ENCODE measurements around the gene FAM120AOS. TPM values are rescaled to one million over a fixed set of nuclear protein-coding genes. Genes with fewer than 3 reads are reported as not detected.

Gene FAM120AOS
- polyA plus RNA-seq (2011; rRNA removed) (79.7 and 85.3 TPM in 2 replicates), polyA plus RNA-seq (2017; fragmentation: RNase III; extraction: RNeasy Plus Mini Kit Qiagen cat#74134 plus additional on column Dnase treatment) (37.1 to 40.7 TPM (median 38.7 TPM) in 3 replicates), polyA minus RNA-seq (2011; rRNA and poly(A)+ RNA removed) (40.1 and 41.6 TPM in 2 replicates)
- 31.9 and 35.3 TPM in 2 replicates for polyA plus RNA-seq (2012; cell fraction: cytosol; rRNA removed)
- polyA plus RNA-seq (2012; cell fraction: nucleus; rRNA removed) = 13.8 and 16.0 TPM in 2 replicates

DNA sequence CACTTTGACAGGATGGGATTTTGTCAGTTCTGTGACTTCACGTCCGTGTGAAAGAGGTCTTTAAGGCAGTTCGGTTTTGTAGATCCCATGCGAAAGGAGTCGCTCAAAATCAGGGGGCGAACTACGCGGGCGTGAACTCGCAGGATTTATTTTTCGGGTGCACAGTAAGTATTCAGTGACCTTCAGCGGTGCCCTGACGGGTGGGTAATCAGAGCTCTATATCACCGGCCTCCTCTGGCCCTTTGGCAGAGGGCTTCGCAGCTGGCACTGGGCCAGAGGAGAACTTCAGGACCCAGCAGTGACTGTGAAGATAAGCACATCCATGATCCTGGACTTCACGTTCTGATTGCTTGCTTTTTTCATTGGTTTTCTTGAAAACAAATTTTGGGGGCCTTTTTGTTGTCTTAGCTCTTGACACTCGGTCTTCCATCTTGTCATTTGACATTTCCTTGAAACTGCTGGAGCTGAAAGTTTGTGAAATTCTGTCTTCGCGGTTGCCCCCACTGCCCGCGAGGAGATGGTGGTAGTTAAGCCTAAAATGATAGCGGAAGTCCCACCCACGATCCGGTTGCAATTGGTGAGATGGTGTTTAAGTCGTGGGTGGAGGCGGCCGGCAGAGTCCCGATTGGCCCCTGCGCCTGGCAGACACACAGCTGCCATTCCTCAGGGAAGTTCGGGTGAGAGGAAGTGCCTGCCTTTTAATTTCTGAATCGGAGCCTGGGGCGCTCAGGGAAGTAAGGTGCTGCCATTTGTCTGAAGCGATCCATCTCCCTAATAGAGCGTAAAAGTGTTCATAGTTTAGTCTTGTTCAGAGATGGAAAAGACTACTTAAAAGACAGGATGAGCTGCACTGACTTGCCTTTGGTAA is at the start of gene FAM120AOS:
Gene FAM120AOS, minus strand, starts transcription at position 535 of the 868 bp plus-strand sequence. CDS start 872 bp downstream, outside the sequence.
- CTCF ChIA-PET = interaction anchor here (0.5 to 2.2 kb wide), 8 partner anchors 11 to 450 kb away, joined by 3 to 11 read pairs (median 4); no protein-coding TSS in a partner anchor
- POLR2A ChIA-PET = interaction anchor here (1.2 to 1.6 kb wide), 3 partner anchors 11 to 122 kb away, joined by 5 to 7 read pairs (median 5); partner anchors contain the start of gene PHF2
- peak within 1 kb of the TSS; percentile 89 to 98 for H3K27ac ChIP-seq
- peak within 1 kb of the TSS; percentile 81 for H3K4me2 ChIP-seq
- FAIRE-seq = no peak
- ATAC-seq = peak; percentile 79 to 92
- peaks cover 48% of the 10 kb centered on the region for H3K4me1 ChIP-seq
- H3K4me3 ChIP-seq = peak within 1 kb of the TSS; percentile 77
- peak; percentile 84 to 96 for DNase-seq (ENCODE audit: low read depth in 1 of 2, low spot score in 1 of 2)
- no peaks in the 10 kb centered on the region for H3K9me3 ChIP-seq
- WGBS (ENCODE audit: missing lambda C conversion rate) = 2% methylated on average over 31 of the region's 34 CpGs
- peak; percentile 88 for TF ChIP-seq PBX3 (IDR thresholded peaks at IDR 0.05)
- TF ChIP-seq, protein P1, sequence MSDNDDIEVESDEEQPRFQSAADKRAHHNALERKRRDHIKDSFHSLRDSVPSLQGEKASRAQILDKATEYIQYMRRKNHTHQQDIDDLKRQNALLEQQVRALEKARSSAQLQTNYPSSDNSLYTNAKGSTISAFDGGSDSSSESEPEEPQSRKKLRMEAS (IDR thresholded peaks at IDR 0.05) = peak; percentile 62
- TF ChIP-seq ZC3H11A (IDR thresholded peaks at IDR 0.05) = no peak
- TF ChIP-seq, protein P2, sequence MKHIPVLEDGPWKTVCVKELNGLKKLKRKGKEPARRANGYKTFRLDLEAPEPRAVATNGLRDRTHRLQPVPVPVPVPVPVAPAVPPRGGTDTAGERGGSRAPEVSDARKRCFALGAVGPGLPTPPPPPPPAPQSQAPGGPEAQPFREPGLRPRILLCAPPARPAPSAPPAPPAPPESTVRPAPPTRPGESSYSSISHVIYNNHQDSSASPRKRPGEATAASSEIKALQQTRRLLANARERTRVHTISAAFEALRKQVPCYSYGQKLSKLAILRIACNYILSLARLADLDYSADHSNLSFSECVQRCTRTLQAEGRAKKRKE (CRISPR knock-in tag; IDR thresholded peaks at IDR 0.05; ENCODE audit: low read depth) = no peak
- peak; percentile 21; the same call in 1 of the 2 replicates for TF ChIP-seq POLR2A (IDR thresholded peaks at IDR 0.05; ENCODE audit: low read length)
- peak; percentile 40 for TF ChIP-seq MAFK (IDR thresholded peaks at IDR 0.05; ENCODE audit: partially characterized antibody)
- peak; percentile 46 to 59; a peak in 2 of 5 replicates for TF ChIP-seq JUN (IDR thresholded peaks at IDR 0.05)
- 0 out of 3 replicates have a peak, but pooled peaks have one; percentile 17 for TF ChIP-seq BCL3 (IDR thresholded peaks at IDR 0.05)

- POLR2A ChIA-PET = no interaction called here
- no peak for FAIRE-seq
- peak overlapping the region; percentile 76 for H3K4me2 ChIP-seq
Observed at GRCh38 chr9:93501406-93501805, 48.0 kb upstream of the FAM120AOS start.

GRCh38 chr9:93500571-93501298 is 47.4 kb upstream of the FAM120AOS start:
- Histone ChIP-seq H3K27ac (peak overlapping the region in 1 of 2 experiments; percentile 33; a peak in 1 of 6 replicates), H3K4me3 (peak overlapping the region; percentile 12; the same call in 1 of the 3 replicates), H3K4me1 (peaks cover 20% of the 10 kb centered on the region), H3K9me3 (no peaks in the 10 kb centered on the region), H3K4me2 (peak overlapping the region; percentile 76)
- no peak for TF ChIP-seq SMC3 (IDR thresholded peaks at IDR 0.05)
- no peak for TF ChIP-seq ZC3H11A (IDR thresholded peaks at IDR 0.05)
- TF ChIP-seq EHF (CRISPR knock-in tag; IDR thresholded peaks at IDR 0.05) = no peak
- TF ChIP-seq SREBF2 (IDR thresholded peaks at IDR 0.05) = no peak
- no peak for TF ChIP-seq HDAC2 (IDR thresholded peaks at IDR 0.05)
- no peak for TF ChIP-seq HOXB13 (CRISPR knock-in tag; IDR thresholded peaks at IDR 0.05; ENCODE audit: low read depth)
- TF ChIP-seq, protein P2 (CRISPR knock-in tag; IDR thresholded peaks at IDR 0.05; ENCODE audit: low read depth) = no peak
- no peak for TF ChIP-seq ZSCAN20 (CRISPR knock-in tag; IDR thresholded peaks at IDR 0.05)
- no peak for TF ChIP-seq TP53 (CRISPR knock-in tag; IDR thresholded peaks at IDR 0.05)
- no peak for TF ChIP-seq NFE2L2 (conservative IDR thresholded peaks at IDR 0.05; ENCODE audit: low read length)
- TF ChIP-seq PHF8 (IDR thresholded peaks at IDR 0.05; ENCODE audit: borderline replicate concordance, low read depth) = no peak
- TF ChIP-seq KDM1A (IDR thresholded peaks at IDR 0.05; ENCODE audit: low read depth) = no peak
- TF ChIP-seq CBX2 (IDR thresholded peaks at IDR 0.05; ENCODE audit: borderline replicate concordance, low read depth) = no peak
- TF ChIP-seq JUN (IDR thresholded peaks at IDR 0.05) = no peak
- no peak for FAIRE-seq
- DNase-seq (ENCODE audit: low read depth in 1 of 2, low spot score in 1 of 2) = peak in 1 of 2 experiments; percentile 18
- POLR2A ChIA-PET = no interaction called here
- WGBS (ENCODE audit: missing lambda C conversion rate) = 78% methylated on average over 4 of the region's 4 CpGs
- peak in 1 of 2 experiments; percentile 51; a peak in 2 of 6 replicates for ATAC-seq
- CTCF ChIA-PET = no interaction called here

More at GRCh38 chr9:93501406-93501805, 48.0 kb upstream of the FAM120AOS start:
- peak overlapping the region in 1 of 2 experiments; percentile 14; a peak in 1 of 6 replicates for H3K27ac ChIP-seq
- H3K4me1 ChIP-seq = peaks cover 20% of the 10 kb centered on the region
- CTCF ChIA-PET = no interaction called here
- WGBS (ENCODE audit: missing lambda C conversion rate) = 64% methylated on average over 4 of the region's 4 CpGs
- no peak for DNase-seq (ENCODE audit: low read depth in 1 of 2, low spot score in 1 of 2)
- peak overlapping the region; percentile 12; the same call in 1 of the 3 replicates for H3K4me3 ChIP-seq
- TF ChIP-seq EHMT2 (IDR thresholded peaks at IDR 0.05; ENCODE audit: low read depth) (no peak), CHD4 (IDR thresholded peaks at IDR 0.05; ENCODE audit: borderline replicate concordance) (no peak), RFX5 (IDR thresholded peaks at IDR 0.05) (no peak), HES2 (IDR thresholded peaks at IDR 0.05) (no peak), POLR2AphosphoS2 (conservative IDR thresholded peaks at IDR 0.05; ENCODE audit: low read length) (no peak), HOXB13 (CRISPR knock-in tag; IDR thresholded peaks at IDR 0.05; ENCODE audit: low read depth) (no peak), HOXA7 (CRISPR knock-in tag; IDR thresholded peaks at IDR 0.05) (no peak), FOXS1 (CRISPR knock-in tag; IDR thresholded peaks at IDR 0.05) (no peak), TP53 (CRISPR knock-in tag; IDR thresholded peaks at IDR 0.05) (no peak)
- ATAC-seq = no peak; a peak in 1 of 6 replicates
- no peaks in the 10 kb centered on the region for H3K9me3 ChIP-seq
